Hepatic stellate cell (primary cell): Measurements from ENCODE around the gene FAM20B.

Experiments used
- DNase-seq: peaks from one replicate; pipeline ENCODE4 v3.0.0; 2011; ENCODE audit warnings: low spot score

Gene FAM20B

GRCh38 chr1:179092896-179093461 lies 67.3 kb downstream of the FAM20B start:
- no peak for DNase-seq

- DNase-seq: no peak
Measured at GRCh38 chr1:179094818-179095217, 69.1 kb downstream of the FAM20B start.

GRCh38 chr1:179095377-179095776 lies 69.7 kb downstream of the FAM20B start:
- DNase-seq: no peak

- DNase-seq: no peak
Measured at GRCh38 chr1:179095924-179096323, 70.2 kb downstream of the FAM20B start.

GRCh38 chr1:179099891-179100290 lies 74.2 kb downstream of the FAM20B start:
- DNase-seq: no peak

GRCh38 chr1:179101566-179101965 lies 75.9 kb downstream of the FAM20B start:
- no peak for DNase-seq

- no peak for DNase-seq
Measured at GRCh38 chr1:179103999-179104398, 78.3 kb downstream of the FAM20B start.

- no peak for DNase-seq
Measured at GRCh38 chr1:179104611-179105250, 79.0 kb downstream of the FAM20B start.

- DNase-seq: no peak
Measured at GRCh38 chr1:179105393-179105792, 79.7 kb downstream of the FAM20B start.

GRCh38 chr1:179107706-179108629 lies 82.3 kb downstream of the FAM20B start:
- DNase-seq: no peak

- no peak for DNase-seq
Measured at GRCh38 chr1:179108644-179109043, 83.0 kb downstream of the FAM20B start.

GRCh38 chr1:179115181-179115580 lies 89.5 kb downstream of the FAM20B start:
- DNase-seq: no peak

GRCh38 chr1:179119513-179119912 lies 93.8 kb downstream of the FAM20B start:
- DNase-seq: no peak

GRCh38 chr1:179120736-179121135 lies 95.0 kb downstream of the FAM20B start:
- no peak for DNase-seq

GRCh38 chr1:179121159-179121938 lies 95.7 kb downstream of the FAM20B start:
- DNase-seq: no peak

- no peak for DNase-seq
Measured at GRCh38 chr1:179124873-179125272, 99.2 kb downstream of the FAM20B start.
